CD4-positive, alpha-beta T cell treated with Interleukin-4 for 1 hour (primary cell): ENCODE results near the gene RDH11.
A peak's percentile ranks its signal among the peaks of the same experiment; 100 is the strongest.
"Not testable (repeated sequence)": the region's sequence is repeated elsewhere in the genome, so short reads cannot be mapped to it uniquely, and the experiment has no call there.

ENCODE experiments used
- DNase-seq, 2 donors: peaks; one replicate each; pipeline ENCODE4 v3.0.0-alpha.2; 2020 to 2022

RDH11 gene

GRCh38 chr14:67695394-67695949, at the start of gene RDH11:
TSS of gene RDH11 (minus strand) at chr14:67695764. CDS start at chr14:67695703, 61 bp downstream.
- DNase-seq, result peak; percentile 86 to 90

GRCh38 chr14:67744046-67744445, 48.5 kb upstream of the RDH11 start:
- no peak for DNase-seq

- no peak for DNase-seq
These were observed 43.4 kb upstream of the RDH11 start for GRCh38 chr14:67738740-67739504.

DNA sequence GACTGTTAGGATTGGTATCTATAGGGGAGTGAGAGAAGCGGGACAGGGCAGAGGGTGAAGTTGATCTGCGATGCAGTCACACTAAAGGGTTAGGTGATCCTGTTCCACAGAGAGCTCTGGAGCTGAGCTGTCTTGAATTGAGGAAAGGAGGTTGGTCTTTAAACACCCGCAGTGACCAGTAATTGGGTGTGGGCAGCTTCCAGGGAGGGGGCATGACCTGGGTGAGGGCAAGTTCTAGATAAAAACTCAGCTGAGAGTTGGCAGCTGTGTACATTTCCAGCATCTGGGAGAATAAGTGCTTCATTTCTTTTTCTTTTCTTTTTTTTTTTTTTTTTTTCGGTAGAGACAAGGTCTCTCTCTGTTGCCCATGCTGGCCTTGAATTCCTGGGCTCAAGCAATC, 41.2 kb upstream of the RDH11 start:
- no peak for DNase-seq

- DNase-seq, result no peak
These were observed 40.0 kb upstream of the RDH11 start for GRCh38 chr14:67735336-67736147.

GRCh38 chr14:67734675-67735074, 39.1 kb upstream of the RDH11 start:
- no peak for DNase-seq

DNA sequence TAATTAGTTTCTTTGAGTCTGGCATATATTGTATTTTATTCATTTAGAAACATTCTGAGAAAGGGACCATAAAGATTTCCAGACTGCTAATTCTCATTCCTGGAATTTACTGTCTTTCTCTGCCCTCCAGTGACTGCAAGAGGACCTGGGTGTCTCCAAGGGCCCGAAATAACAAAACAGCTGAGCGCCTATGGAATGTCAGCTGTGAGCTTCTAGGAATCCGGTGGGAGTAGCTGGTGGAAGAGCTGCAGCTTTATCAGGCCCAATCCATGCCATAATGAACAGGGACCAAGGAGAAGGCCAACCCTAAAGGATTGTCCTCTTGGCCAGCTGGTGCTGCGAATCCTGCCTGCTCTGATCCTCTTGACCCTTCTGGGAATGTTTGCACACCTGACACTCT, 38.1 kb upstream of the RDH11 start:
- DNase-seq, result no peak

DNA sequence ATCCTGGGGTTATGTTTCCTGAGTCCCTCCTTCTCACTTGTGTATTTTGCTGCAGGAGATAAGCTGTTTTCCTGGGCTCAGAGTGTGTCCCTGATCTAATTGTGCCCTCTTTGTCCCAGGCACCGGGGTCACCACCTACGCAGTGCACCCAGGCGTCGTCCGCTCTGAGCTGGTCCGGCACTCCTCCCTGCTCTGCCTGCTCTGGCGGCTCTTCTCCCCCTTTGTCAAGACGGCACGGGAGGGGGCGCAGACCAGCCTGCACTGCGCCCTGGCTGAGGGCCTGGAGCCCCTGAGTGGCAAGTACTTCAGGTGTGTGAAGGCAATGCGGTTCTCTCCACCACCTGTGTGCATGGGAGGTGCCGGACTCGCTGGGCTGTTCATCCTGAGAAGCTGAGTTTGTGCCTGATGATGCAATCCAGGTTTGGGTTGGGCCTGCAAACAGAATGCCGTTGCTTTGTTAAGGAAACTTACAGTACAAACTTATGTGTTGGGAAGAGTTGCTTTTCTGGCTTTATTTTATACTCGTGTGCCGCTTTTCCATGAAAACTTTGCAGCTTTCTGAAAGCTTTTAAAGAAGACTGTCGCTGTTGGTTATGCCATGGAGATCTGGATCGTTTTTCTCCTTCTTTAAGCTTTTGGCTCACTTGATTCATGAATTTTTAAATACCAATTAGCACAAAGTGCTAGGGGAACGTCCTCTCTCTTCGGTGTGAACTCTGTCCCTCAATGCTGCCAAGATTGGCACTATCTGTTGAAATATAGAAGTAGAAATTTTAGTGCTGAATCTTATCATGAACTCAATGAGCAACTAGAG, 33.7 kb upstream of the RDH11 start:
- DNase-seq, result no peak

DNA sequence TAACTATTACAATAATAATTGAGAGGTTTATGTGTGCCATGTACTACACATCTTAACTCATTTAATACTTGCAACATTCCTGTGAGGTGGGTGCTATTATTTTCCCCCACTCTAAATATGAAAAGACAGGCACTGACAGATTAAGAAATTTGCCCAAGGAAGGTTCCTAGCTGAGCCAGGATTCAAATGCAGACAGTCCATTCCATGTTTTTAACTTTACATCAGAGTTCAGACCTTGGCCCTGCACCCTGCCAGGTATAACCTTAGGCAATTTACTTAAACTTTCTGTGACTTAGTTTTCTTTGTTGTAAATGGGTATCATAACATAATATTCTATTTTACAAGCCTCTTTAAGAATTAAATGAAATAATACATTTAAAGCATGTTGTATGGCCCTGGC, 32.7 kb upstream of the RDH11 start:
- no peak for DNase-seq

DNA sequence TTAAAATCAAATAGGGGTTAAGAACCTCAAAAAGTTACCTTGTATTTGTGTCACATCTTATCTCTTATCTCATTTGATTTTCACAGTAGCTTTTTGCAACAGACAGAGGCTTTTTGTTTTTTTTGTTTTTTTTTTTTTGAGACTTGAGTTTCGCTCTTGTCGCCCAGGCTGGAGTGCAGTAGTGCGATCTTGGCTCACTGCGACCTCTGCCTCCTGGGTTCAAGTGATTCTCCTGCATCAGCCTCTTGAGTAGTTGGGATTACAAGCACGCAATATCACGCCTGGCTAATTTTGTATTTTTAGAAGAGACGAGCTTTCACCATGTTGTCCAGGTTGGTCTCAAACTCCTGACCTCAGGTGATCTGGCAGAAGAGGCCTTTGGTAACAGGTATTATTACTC, 31.8 kb upstream of the RDH11 start:
- DNase-seq, result no peak

DNA sequence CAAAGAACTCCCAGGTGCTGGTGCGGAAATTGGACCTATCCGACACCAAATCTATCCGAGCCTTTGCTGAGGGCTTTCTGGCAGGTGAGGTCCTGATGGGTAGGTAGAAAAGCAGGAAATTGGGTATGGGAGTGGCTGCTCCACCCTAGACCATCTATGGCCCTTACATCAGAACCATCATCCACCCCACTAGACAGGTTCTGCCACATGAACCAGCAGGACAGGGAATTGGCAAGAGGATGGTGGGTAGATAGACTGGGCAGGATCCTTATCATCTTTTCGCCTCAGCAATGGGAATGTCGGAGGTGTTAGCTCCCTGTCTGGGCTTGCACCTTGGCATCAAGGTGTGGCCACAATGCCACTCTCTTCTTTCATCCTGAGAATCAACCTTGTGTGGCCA, 29.6 kb upstream of the RDH11 start:
- no peak for DNase-seq

DNA sequence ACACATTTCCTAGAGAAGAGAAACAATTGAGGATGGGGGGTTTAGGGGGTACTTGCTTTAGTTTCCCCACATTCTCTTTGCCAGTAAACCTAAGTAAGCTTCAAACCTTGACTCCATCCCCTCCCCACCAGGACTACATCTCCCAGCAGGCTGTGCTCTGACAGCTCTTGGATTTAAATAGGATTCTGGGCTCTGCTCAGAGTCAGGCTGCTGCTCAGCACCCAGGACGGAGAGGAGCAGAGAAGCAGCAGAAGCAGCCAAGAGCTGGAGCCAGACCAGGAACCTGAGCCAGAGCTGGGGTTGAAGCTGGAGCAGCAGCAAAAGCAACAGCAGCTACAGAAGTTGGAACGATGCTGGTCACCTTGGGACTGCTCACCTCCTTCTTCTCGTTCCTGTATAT, 26.7 kb upstream of the RDH11 start:
- no peak for DNase-seq

DNA sequence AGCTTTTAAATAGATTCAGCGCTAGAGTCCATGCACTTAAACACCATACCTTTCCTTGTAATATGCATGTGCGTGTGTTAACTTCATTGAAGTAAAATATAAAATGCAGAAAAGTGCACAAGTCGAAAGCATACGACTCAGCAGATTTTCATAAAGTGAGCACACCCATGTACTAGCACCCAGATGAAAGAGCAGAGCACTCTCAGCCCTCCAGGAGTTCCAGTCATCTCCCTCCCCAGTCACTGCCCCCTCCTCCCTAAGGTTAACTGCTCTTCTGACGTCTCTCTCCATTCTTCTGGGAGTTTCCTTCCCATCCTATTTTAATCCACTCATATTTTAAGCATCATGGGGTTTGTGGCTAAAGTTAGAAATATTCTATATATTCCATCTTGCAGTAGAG, 26.3 kb upstream of the RDH11 start:
- no peak for DNase-seq

DNA sequence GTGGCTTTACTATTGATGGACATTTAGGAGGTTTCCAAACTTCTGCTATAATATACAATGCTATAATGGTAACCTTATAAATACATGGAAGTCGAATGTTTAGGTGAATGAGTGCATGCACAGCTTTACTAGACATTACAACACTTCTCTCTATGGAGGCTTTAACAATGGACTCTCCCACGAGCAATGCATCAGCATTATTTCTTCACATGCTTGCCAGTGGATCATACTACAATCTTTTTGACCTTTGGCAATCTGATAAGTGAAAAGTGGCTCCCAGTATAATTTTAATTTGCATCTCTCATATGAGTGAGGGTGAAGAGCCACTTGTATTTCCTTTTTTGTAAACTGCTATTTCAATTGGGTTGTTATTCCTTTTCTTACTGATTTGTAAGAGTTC, 24.3 kb upstream of the RDH11 start:
- DNase-seq, result no peak

DNA sequence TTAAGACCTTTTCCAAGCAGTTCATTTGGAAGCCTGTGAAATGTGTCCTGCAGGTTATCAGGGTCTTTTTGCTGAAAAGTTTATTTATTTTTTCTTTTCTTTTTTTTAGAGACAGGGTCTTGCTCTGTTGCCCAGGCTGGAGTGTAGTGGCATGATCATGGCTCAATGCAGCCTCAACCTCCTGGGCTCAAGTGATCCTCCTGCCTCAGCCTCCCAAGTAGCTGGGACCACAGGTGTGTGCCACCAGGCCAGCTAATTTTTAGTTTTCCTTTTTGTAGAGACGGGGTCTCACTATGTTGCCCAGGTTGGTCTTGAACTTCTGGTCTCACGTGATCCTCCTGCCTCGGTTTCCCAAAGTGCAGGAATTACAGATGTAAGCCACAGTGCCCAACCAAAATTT, 23.8 kb upstream of the RDH11 start:
- DNase-seq, result not testable (repeated sequence)

- no peak for DNase-seq
These were observed 22.7 kb upstream of the RDH11 start for GRCh38 chr14:67718265-67718664.

GRCh38 chr14:67717048-67717447, 21.5 kb upstream of the RDH11 start:
- DNase-seq, result no peak

DNA sequence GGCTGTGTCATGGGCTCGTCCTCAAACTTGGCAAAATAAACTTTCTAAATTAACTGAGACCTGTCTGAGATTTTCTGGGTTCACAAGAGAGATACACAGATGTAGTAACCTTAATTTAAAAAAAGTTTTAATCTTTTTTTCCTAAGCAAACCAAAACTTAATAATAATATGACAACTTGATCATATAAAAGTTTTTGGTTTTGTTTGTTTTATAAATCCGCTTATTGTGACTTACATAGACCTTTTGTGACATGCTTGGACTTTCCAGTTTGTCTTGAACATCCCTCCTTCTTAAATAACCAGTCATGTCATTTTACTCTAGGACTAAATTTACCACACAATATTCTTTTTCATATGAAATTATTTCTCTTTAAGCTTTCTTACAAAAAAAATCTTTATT, 14.6 kb upstream of the RDH11 start:
- DNase-seq, result no peak

DNA sequence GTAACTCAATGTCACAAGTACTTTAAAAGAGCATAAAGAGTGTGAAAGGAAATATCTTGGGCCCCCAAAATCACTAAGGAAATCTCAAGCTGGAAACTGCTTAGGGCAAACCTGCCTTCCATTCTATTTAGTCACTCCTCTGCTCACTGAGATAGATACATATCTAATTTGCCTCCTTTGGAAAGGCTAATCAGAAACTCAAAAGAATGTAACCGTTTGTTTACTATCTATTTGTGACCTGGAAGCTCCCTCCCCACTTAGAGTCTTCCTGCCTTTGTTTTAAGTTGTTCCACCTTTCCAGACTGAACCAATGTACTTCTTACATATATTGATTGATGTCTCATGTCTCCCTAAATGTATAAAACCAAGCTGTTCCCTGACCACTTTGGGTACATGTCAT, 14.2 kb upstream of the RDH11 start:
- not testable (repeated sequence) for DNase-seq

GRCh38 chr14:67709346-67709745, 13.8 kb upstream of the RDH11 start:
- DNase-seq, result not testable (repeated sequence)

DNA sequence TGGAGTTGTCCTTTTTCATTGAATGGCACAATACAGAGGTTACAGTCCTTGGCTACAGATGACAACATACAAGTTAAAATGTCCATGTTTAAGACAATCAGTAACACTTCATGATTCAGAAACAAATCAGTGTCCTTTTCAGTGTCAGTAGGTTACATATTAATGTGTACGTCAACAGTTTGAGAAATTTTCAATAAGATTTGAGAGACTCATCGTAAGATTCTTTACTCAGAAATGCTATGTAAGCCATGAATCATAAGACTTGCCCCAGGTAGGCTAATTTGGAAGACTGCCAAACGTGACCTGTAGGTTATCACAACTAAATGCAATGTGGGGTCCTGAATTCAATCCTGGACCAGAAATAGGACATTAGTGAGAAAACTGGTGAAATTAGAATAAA, 9.6 kb upstream of the RDH11 start:
- no peak for DNase-seq

GRCh38 chr14:67704484-67705089, 9.0 kb upstream of the RDH11 start:
- peak; percentile 40 to 70 for DNase-seq

DNA sequence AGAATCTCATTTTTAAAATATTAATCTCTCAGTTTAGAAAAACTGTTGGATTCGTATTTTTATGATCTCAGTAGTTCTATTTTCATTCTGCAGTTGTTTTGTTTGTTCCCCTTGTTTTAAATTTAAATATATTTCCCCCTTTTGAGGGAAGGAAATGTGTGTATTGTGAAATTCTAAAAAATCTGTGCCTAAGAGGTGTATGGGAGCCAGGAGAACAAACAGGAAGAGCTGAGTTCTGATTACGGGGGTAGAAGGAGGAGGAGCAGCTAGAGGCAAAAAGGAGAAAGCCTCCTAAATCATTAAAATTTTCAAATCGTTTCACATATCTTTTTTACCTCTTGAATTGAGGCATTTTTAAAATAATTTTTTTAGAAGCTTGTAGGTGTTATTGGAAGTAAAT, 8.4 kb upstream of the RDH11 start:
- DNase-seq, result no peak
